GM12878 (cell line): ENCODE measurements around the gene EPS8. TPM values are rescaled to one million over a fixed set of nuclear protein-coding genes. Genes with fewer than 3 reads are reported as not detected.

Experiments used
- ATAC-seq: fragments of 200-7000 bp; cut with Tn5 transposase; 3 replicates; pipeline ENCODE4 v1.9.1; 2020; ENCODE audit warnings: mild to moderate bottlenecking, moderate library complexity
- BruUV-seq: library from RNA; stranded (reverse); fragments of 400-500 nt; replicated peaks from 2 replicates; lab custom pipeline; 2021; lab: Mats Ljungman, UMichigan
- CTCF ChIA-PET: fragments of 300-600 bp; sonication (Branson Sonifier 250); formaldehyde crosslinking; extraction: SDS; loops from one replicate; lab custom pipeline; 2021; ENCODE audit warnings: inconsistent platforms; lab: Yijun Ruan, JAX
- POLR2A ChIA-PET: fragments of 350-600 bp; formaldehyde crosslinking; extraction: SDS; loops from one replicate; lab custom pipeline; 2021; ENCODE audit warnings: inconsistent platforms; lab: Charles Lee
- RAD21 ChIA-PET: fragments of 300-600 bp; sonication (Branson Sonifier 250); formaldehyde crosslinking; loops from one replicate; lab custom pipeline; 2023; ENCODE audit warnings: antibody characterized with exemption; ENCODE audit not compliant: unreplicated experiment; lab: Charles Lee
- SMC1A ChIA-PET: fragments of 300-600 bp; sonication (Branson Sonifier 250); formaldehyde crosslinking; loops from one replicate; lab custom pipeline; 2023; ENCODE audit not compliant: unreplicated experiment, uncharacterized antibody; lab: Charles Lee
- DNase-seq: peaks from one replicate; pipeline ENCODE4 v3.0.0-alpha.2; 2011; ENCODE audit warnings: low read depth, low spot score
- FAIRE-seq: peaks from 3 replicates; lab custom pipeline; 2011; peaks lifted over from hg19 to GRCh38; lab: Jason Lieb, UNC
- H2AFZ ChIP-seq: 2 replicates; pipeline ENCODE4 v1.6.0; 2011; ENCODE audit warnings: low read depth, low read length, control low read depth; ENCODE audit not compliant: control insufficient read depth
- H3K27ac ChIP-seq: 2 replicates; pipeline ENCODE4 v1.5.1; 2011; ENCODE audit warnings: control low read depth; ENCODE audit not compliant: control insufficient read depth, insufficient read depth
- H3K27me3 ChIP-seq, 2 experiments: replicated peaks in 1 of 2; 2 replicates each; pipeline versions ENCODE4 v1.6.0 to v1.6.1; 2011; ENCODE audit warnings: low read length in 1 of 2; ENCODE audit not compliant: control insufficient read depth in 2 of 2, insufficient read depth in 2 of 2
- H3K36me3 ChIP-seq, 2 experiments: 2 replicates each; pipeline ENCODE4 v1.5.1; 2011; ENCODE audit warnings: low read length in 1 of 2; ENCODE audit not compliant: control insufficient read depth in 2 of 2, insufficient read depth in 2 of 2
- H3K4me1 ChIP-seq: 2 replicates; pipeline ENCODE4 v1.6.1; 2011; ENCODE audit warnings: mild to moderate bottlenecking, low read length, moderate library complexity, mixed read lengths; ENCODE audit not compliant: control insufficient read depth, insufficient read depth
- H3K4me2 ChIP-seq: 2 replicates; pipeline ENCODE4 v1.6.0; 2011; ENCODE audit warnings: control low read depth; ENCODE audit not compliant: control insufficient read depth, insufficient read depth
- H3K4me3 ChIP-seq: fragments of 200-600 bp; sonication (generic); 2 replicates; pipeline ENCODE4 v1.5.1; 2016
- H3K79me2 ChIP-seq: 2 replicates; pipeline ENCODE4 v1.6.0; 2011; ENCODE audit warnings: low read length; ENCODE audit not compliant: control insufficient read depth, insufficient read depth
- H3K9ac ChIP-seq: 2 replicates; pipeline ENCODE4 v1.8.0; 2011; ENCODE audit warnings: low read length, control low read depth, mixed read lengths; ENCODE audit not compliant: control insufficient read depth, insufficient read depth
- H3K9me3 ChIP-seq: replicated peaks from 3 replicates; pipeline ENCODE4 v1.5.1; 2011; ENCODE audit warnings: mild to moderate bottlenecking, low read length; ENCODE audit not compliant: control insufficient read depth, insufficient read depth
- H4K20me1 ChIP-seq: 2 replicates; pipeline ENCODE4 v1.6.0; 2011; ENCODE audit not compliant: control insufficient read depth, insufficient read depth
- BCL11A ChIP-seq: IDR thresholded peaks from 2 replicates; pipeline ENCODE4 v1.6.1; 2011; ENCODE audit warnings: low read depth, low read length
- MTA2 ChIP-seq: fragments of 450-650 bp; IDR thresholded peaks from 2 replicates; pipeline ENCODE4 v1.6.1; 2016; ENCODE audit warnings: low read depth, mild to moderate bottlenecking, moderate library complexity
- POU2F2 ChIP-seq: IDR thresholded peaks from 3 replicates; pipeline ENCODE4 v1.6.1; 2011; ENCODE audit warnings: low read depth, mild to moderate bottlenecking, low read length, borderline replicate concordance
- SMARCA5 ChIP-seq: fragments of 450-650 bp; IDR thresholded peaks from 2 replicates; pipeline ENCODE4 v1.6.1; 2017; ENCODE audit warnings: mild to moderate bottlenecking
- SREBF2 ChIP-seq: IDR thresholded peaks from 2 replicates; pipeline ENCODE4 v1.6.1; 2012; ENCODE audit warnings: mild to moderate bottlenecking, low read length
- WGBS: methylation state at CpG from one replicate; pipeline ENCODE4 v1.1.6; 2016; ENCODE audit warnings: low lambda C conversion rate; ENCODE audit not compliant: insufficient replicate concordance, insufficient coverage; ENCODE audit errors: missing lambda C conversion rate; 5-methylcytosine and 5-hydroxymethylcytosine counted together
- in situ Hi-C: fragments of 300-500 bp; cut with MboI; formaldehyde crosslinking; loops from 9 replicates; pipeline ENCODE4 v1.14.3; 2018; ENCODE audit warnings: mixed read lengths
- intact Hi-C: fragments of 100-400 bp; cut with micrococcal nuclease; formaldehyde crosslinking; loops from one replicate; pipeline ENCODE4 v1.14.2; 2022; ENCODE audit not compliant: unreplicated experiment
- polyA plus RNA-seq, 11 experiments: library from polyadenylated mRNA; depleted of rRNA in 4 of 11; unstranded in 6 of 11; stranded (reverse) in 5 of 11; fragments of >200 nt; fragmentation: Nextera tagmentation in 4 of 11; fragmentation: Illumina TruSeq in 1 of 11; extraction: Ambion mirVana in 4 of 11; extraction: Trizol in 1 of 11; gene quantifications; 1 replicate in 1 of 11; 2 replicates in 10 of 11; pipeline versions ENCODE4 v1.2.1 to v1.2.3, GENCODE V29; 2011 to 2016; ENCODE audit warnings: inconsistent platforms in 2 of 11, missing spikeins in 2 of 11, low read depth in 1 of 11
- total RNA-seq, 4 experiments: library from RNA; depleted of rRNA in 3 of 4; stranded (reverse); fragments of >200 nt in 3 of 4; fragmentation: Illumina TruSeq in 1 of 4; extraction: Trizol in 1 of 4; gene quantifications; 2 replicates each; pipeline versions ENCODE4 v1.2.1 to v1.2.3, GENCODE V29; 2013 to 2021
- TF ChIP-seq, protein P1 (sequence below): IDR thresholded peaks from 2 replicates; pipeline ENCODE4 v1.6.1; 2011; ENCODE audit warnings: low read depth, low read length, improper control_type of control experiment, borderline replicate concordance
- TF ChIP-seq, protein P2 (sequence below): fragments of 450-650 bp; formaldehyde crosslinking; IDR thresholded peaks from 2 replicates; pipeline ENCODE4 v1.4.0; 2022; ENCODE audit warnings: mild to moderate bottlenecking, moderate library complexity

Gene EPS8
- total and polyA plus RNA-seq, 10 of the 15 experiments (the other 5 are each of a cell fraction or from before 2014, with no cell fraction given), result 1.3 to 127 (median 3.4) TPM

DNA sequence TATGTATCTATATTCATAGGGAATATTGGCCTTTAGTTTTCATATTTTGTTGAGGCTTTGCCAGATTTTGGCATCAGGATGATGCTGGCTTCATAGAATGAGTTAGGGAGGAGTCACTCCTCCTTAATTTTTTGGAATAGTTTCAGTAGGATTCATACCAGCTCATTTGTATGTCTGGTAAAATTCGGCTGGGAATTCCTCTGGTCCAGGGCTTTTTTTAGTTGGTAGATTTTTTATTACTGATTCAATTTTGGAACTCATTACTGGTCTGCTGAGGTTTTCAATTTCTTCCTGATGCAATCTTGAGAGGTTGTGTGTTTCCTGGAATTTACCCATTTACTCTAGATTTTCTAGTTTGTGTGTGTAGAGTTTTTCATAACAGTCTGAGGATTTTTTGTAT lies 175.2 kb downstream of the EPS8 start:
- DNase-seq (no peak), FAIRE-seq (no peak), ATAC-seq (no peak)
- Histone ChIP-seq H3K36me3 (no peaks in the 10 kb centered on the region), H3K9ac (no peak overlapping the region), H3K4me2 (no peak overlapping the region), H3K27ac (no peak overlapping the region), H3K9me3 (no peaks in the 10 kb centered on the region), H3K4me3 (no peak overlapping the region), H2AFZ (no peak overlapping the region), H3K27me3 (no peaks in the 10 kb centered on the region), H3K4me1 (no peaks in the 10 kb centered on the region), H4K20me1 (no peaks in the 10 kb centered on the region)
- BruUV-seq, result no TSS peak
- POLR2A ChIA-PET, result no interaction called here
- 65% methylated on average over 1 of the region's 1 CpG for WGBS
- CTCF ChIA-PET, result interaction anchor here (0.6 kb wide), 1 partner anchor 27 kb away, joined by 3 read pairs; no protein-coding TSS in a partner anchor
- in situ Hi-C loops, result no loop called here
- SMC1A ChIA-PET, result no interaction called here
- intact Hi-C loops, result no loop called here
- TF ChIP-seq, protein P1, sequence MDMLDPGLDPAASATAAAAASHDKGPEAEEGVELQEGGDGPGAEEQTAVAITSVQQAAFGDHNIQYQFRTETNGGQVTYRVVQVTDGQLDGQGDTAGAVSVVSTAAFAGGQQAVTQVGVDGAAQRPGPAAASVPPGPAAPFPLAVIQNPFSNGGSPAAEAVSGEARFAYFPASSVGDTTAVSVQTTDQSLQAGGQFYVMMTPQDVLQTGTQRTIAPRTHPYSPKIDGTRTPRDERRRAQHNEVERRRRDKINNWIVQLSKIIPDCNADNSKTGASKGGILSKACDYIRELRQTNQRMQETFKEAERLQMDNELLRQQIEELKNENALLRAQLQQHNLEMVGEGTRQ, result no peak
- TF ChIP-seq SMARCA5 (no peak), POU2F2 (no peak), BCL11A (no peak), SREBF2 (no peak), MTA2 (no peak)
- TF ChIP-seq, protein P2, sequence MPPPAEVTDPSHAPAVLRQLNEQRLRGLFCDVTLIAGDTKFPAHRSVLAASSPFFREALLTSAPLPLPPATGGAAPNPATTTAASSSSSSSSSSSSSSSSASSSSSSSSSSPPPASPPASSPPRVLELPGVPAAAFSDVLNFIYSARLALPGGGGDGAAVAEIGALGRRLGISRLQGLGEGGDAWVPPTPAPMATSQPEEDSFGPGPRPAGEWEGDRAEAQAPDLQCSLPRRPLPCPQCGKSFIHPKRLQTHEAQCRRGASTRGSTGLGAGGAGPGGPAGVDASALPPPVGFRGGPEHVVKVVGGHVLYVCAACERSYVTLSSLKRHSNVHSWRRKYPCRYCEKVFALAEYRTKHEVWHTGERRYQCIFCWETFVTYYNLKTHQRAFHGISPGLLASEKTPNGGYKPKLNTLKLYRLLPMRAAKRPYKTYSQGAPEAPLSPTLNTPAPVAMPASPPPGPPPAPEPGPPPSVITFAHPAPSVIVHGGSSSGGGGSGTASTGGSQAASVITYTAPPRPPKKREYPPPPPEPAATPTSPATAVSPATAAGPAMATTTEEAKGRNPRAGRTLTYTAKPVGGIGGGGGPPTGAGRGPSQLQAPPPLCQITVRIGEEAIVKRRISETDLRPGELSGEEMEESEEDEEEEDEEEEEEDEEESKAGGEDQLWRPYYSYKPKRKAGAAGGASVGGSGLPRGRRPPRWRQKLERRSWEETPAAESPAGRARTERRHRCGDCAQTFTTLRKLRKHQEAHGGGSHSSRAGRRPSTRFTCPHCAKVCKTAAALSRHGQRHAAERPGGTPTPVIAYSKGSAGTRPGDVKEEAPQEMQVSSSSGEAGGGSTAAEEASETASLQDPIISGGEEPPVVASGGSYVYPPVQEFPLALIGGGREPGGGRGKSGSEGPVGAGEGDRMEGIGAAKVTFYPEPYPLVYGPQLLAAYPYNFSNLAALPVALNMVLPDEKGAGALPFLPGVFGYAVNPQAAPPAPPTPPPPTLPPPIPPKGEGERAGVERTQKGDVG (CRISPR knock-in tag), result no peak
- TF ChIP-seq, all 136 proteins: peak for 0
- no peaks in the 10 kb centered on the region for H3K79me2 ChIP-seq
- RAD21 ChIA-PET, result no interaction called here
